ENCODE measurements around the gene HPCAL1. TPM values are rescaled to one million over a fixed set of nuclear protein-coding genes. Genes with fewer than 3 reads are reported as not detected.

Gene HPCAL1
- total and polyA plus RNA-seq, 2 of the 8 experiments (the other 6 are each of a cell fraction or from before 2014, with no cell fraction given): 5.8 to 8.6 TPM

- TF ChIP-seq KDM5A (IDR thresholded peaks at IDR 0.05; ENCODE audit: low read length): no peak
- TF ChIP-seq SRF (IDR thresholded peaks at IDR 0.05; ENCODE audit: low read depth, low read length): no peak
- TF ChIP-seq CREB1 (IDR thresholded peaks at IDR 0.05): no peak
- no peak for TF ChIP-seq HDAC2 (IDR thresholded peaks at IDR 0.05; ENCODE audit: borderline replicate concordance in 1 of 2, low read depth in 2 of 2, low read length in 2 of 2)
- no peak for TF ChIP-seq CBX5 (IDR thresholded peaks at IDR 0.05; ENCODE audit: low read depth, low read length)
- TF ChIP-seq EGR1 (IDR thresholded peaks at IDR 0.05; ENCODE audit: borderline replicate concordance, low read depth, low read length): no peak
Observed at GRCh38 chr2:10390369-10390801, 87.7 kb downstream of the HPCAL1 start (continued).
